SKM-1 treated with dmso at 0.1 percent for 144 hours (cell line): ENCODE results near the gene WDR20.
"Not testable (repeated sequence)": the region's sequence is repeated elsewhere in the genome, so short reads cannot be mapped to it uniquely, and the experiment has no call there.

Experiments used
- DNase-seq: peaks from one replicate; lab custom pipeline; 2025; ENCODE audit not compliant: unreplicated experiment; lab: John Stamatoyannopoulos, UW

Gene WDR20

DNA sequence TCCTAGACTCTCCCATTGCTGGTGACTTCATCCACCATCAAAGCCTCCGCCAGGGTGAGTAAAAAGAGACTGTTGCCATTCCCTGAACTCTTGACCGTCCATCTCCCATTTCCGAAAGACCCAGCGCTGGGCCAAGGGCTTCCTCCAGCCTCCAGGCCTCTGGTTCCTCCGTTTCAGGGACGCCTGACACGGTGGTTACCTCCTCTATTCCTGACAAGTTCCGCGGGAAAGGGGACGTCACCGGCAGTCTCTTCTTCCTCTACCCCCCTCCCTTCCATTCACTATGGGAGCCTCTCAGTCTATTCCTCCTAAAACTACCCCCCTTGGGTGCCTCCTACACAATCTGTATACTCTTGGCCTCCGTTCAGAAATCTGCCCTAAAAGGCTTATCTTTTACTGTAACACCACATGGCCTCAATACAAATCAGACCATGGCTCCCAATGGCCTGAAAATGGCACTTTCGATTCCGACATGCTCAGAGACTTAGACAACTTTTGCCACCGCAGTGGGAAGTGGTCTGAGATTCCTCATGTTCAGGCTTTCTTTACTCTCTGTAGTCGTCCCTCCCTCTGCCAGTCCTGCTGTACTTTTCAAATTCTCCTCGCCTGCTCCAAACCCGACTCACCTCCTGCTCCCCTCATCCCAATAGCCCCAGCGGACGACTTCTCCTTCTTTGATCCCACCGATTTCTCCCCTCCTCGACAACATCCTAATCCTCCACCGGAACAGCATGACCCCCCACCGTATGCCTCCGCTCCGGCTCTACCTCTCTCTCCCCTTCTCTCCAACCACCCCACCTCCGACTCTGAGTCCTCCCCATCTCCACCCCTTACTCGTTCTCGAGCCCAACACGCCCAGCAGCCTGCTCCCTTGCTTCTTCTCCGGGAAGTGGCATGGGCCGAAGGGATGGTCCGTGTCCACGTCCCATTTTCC lies 94.9 kb downstream of the WDR20 start:
- DNase-seq: no peak

DNA sequence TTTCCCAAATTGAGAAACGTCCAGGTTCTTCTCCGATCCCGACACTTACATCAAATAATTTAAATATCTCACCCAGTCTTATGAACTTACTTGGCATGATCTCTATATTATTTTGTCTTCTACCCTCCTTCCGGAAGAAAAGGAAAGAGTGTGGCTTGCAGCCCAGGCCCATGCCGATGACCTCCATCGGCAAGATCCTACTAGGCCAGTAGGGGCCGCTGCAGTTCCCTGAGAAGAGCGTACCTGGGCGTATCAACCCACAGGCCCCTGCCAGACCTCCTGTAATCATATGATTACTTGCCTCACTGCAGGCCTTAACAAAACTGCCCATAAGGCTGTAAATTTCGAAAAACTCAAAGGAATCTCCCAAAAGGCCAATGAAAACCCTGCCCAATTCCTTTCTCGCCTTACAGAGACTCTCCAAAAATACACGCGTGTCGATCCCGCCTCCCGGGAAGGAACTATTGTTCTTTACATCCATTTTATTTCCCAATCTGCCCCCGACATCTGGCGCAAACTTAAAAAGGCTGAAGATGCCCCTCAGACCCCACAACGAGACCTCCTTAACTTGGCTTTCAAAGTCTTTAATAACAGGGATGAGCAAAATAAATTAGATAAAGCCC lies 95.7 kb downstream of the WDR20 start:
- no peak for DNase-seq

- DNase-seq: no peak
These were observed 96.3 kb downstream of the WDR20 start for GRCh38 chr14:102236026-102236425.

- no peak for DNase-seq
These were observed 98.4 kb downstream of the WDR20 start for GRCh38 chr14:102238131-102238530.

- DNase-seq: no peak
These were observed 99.1 kb downstream of the WDR20 start for GRCh38 chr14:102238766-102239165.

DNA sequence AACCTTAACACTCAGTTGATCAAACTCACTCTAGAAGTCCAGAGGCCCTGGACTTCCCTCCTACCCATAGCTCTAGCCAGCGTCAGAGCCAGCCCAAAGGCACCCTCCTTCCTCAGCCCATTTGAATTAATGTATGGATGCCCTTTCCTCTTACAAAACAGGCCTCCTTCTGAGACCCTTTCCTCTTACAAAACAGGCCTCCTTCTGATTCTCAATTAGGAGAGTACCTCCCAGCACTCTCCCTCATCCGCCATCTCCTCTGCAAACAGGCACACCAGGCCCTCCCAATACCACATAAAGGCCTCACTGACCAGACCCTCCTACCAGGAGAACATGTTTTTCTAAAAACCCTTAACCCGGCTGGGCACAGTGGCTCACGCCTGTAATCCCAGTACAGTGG lies 99.5 kb downstream of the WDR20 start:
- no peak for DNase-seq

DNA sequence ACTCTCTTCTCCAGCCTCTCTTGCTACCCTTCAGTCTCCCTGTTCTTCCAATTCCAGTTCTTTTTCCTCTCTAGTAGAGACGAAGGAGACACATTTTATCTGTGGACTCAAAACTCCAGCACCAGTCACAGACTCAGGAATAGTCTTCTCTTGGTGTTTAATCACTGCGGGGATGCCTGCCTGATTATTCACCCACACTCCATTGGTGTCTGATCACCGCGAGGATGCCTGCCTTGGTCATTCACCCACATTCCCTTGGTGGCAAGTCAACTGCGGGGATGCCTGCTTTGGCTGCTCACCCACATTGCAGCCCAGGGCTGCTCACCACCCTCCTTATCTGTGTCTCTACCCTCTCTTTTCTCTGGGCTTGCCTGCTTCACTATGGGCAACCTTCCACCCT lies 100.8 kb downstream of the WDR20 start:
- DNase-seq: not testable (repeated sequence)

DNA sequence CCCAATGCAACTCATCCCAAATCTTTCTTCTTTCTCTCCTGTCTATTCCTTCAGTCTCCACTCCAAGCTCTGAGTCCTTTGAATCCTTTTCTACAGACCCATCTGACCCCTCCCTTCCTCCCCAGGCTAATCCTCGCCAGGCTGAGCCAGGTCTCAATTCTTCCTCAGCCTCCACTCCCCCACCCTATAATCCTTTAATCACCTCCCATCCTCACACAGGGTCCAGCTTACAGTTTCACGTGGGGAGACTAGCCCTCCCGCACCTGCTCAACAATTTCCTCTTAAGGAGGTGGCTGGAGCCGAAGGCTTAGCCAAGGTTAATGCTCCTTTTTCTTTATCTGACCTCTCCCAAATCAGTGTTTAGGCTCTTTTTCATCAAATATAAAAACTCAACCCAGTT lies 101.5 kb downstream of the WDR20 start:
- DNase-seq: no peak

DNA sequence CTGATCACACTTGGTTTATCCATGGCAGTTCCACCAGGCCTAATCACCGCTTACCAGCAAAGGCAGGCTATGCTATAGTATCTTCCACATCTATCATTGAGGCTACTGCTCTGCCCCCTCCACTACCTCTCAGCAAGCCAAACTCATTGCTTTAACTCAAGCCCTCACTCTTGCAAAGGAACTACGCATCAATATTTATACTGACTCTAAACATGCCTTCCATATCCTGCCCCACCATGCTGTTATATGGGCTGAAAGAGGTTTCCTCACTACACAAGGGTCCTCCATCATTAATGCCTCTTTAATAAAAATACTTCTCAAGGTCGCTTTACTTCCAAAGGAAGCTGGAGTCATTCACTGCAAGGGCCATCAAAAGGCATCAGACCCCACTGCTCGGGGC lies 104.1 kb downstream of the WDR20 start:
- not testable (repeated sequence) for DNase-seq

GRCh38 chr14:102246071-102246470 lies 106.4 kb downstream of the WDR20 start:
- no peak for DNase-seq

GRCh38 chr14:102248121-102248520 lies 108.4 kb downstream of the WDR20 start:
- no peak for DNase-seq

DNA sequence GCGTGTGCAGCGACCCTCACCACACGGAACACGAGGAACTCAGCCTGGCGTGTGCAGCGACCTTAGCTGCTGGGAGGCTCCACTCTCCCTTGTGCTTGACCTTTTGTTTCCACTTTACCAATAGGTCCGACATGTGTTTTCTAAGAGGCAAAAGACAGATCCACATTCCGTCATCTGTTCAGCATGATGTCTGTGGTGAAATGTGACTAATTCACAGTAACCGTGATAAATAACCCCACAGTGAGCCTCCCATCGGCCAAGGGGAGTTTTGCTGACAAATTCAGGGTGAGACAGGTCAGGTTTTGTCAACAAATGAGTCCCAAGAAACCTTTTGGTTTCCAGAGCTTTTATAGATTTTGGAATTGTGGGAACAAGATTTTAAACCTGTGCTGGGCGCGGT lies 109.3 kb downstream of the WDR20 start:
- DNase-seq: no peak

GRCh38 chr14:102249981-102250380 lies 110.3 kb downstream of the WDR20 start:
- DNase-seq: no peak

GRCh38 chr14:102250636-102251035 lies 110.9 kb downstream of the WDR20 start:
- DNase-seq: no peak

DNA sequence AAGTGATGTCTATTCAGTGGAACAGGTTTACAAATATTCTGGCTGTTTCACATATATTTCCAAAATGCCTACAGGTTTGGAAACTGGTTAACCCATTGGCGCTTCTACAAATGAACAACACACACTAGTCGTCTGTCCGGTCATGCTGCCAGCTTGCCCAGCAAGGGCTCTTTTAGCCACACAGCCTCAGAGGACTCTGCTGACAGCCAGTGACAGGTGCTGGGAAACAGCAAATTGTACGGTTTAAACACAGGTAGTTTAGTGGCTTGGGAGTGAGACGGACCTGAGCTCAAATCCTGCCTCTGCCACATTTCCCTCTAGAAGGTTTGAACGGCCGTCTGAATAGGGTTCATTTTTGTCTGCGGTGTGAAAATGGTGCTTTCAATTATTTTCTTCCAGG lies 111.5 kb downstream of the WDR20 start:
- DNase-seq: no peak

GRCh38 chr14:102252834-102253801 lies 113.4 kb downstream of the WDR20 start:
- no peak for DNase-seq

- no peak for DNase-seq
These were observed 115.9 kb downstream of the WDR20 start for GRCh38 chr14:102255401-102256190.

GRCh38 chr14:102256716-102257115 lies 117.0 kb downstream of the WDR20 start:
- no peak for DNase-seq

DNA sequence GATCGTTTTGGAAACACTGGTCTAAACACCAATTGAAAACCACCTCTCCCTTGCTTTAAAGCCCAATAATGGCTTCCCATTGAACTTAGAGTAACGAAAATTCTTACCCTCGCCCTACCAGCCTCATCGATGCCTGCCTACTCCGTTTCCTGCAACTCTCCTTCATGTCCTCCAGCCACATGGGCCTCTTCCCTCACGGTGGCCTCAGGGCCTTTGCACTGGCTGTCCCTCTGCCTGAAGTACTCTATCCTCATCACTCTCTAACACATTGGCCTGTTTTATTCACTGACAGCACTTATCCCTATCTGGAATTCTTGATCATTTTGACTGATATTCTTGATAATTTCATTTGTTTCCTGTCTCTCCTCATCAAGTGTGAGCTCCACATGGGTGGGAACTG lies 118.4 kb downstream of the WDR20 start:
- DNase-seq: no peak
